MCF 10A (cell line): ENCODE measurements around the gene NES. TPM values are rescaled to one million over a fixed set of nuclear protein-coding genes. Genes with fewer than 3 reads are reported as not detected.

Experiments
- BruUV-seq: library from RNA; stranded (reverse); fragments of 400-500 nt; replicated peaks from 2 replicates; lab custom pipeline; 2021; lab: Mats Ljungman, UMichigan
- CTCF ChIA-PET: fragments of 300-600 bp; sonication (Branson Sonifier 250); formaldehyde crosslinking; extraction: SDS; loops from one replicate; lab custom pipeline; 2021; ENCODE audit warnings: antibody characterized with exemption, inconsistent platforms; lab: Yijun Ruan, JAX
- POLR2A ChIA-PET: fragments of 300-600, 350-650 bp; sonication (Branson Sonifier 250); formaldehyde crosslinking; extraction: SDS; loops from one replicate; lab custom pipeline; 2020; ENCODE audit warnings: antibody characterized with exemption, inconsistent platforms; lab: Yijun Ruan, JAX
- DNase-seq: peaks from one replicate; pipeline ENCODE4 v3.0.0-alpha.2; 2018; ENCODE audit not compliant: unreplicated experiment
- H3K27ac Mint-ChIP-seq: one replicate; pipeline ENCODE4 v1.8.0; 2022; ENCODE audit warnings: mild to moderate bottlenecking, low read depth, mixed read lengths; ENCODE audit not compliant: unreplicated experiment
- H3K27me3 Mint-ChIP-seq: one replicate; pipeline ENCODE4 v1.8.0; 2022; ENCODE audit warnings: mixed read lengths; ENCODE audit not compliant: insufficient read depth, unreplicated experiment
- H3K36me3 Mint-ChIP-seq: one replicate; pipeline ENCODE4 v1.8.0; 2022; ENCODE audit warnings: mild to moderate bottlenecking, moderate library complexity, mixed read lengths; ENCODE audit not compliant: insufficient read depth, unreplicated experiment
- H3K4me1 Mint-ChIP-seq: one replicate; pipeline ENCODE4 v1.8.0; 2022; ENCODE audit warnings: mixed read lengths; ENCODE audit not compliant: insufficient read depth, unreplicated experiment
- H3K4me3 Mint-ChIP-seq: one replicate; pipeline ENCODE4 v1.8.0; 2022; ENCODE audit warnings: mild to moderate bottlenecking, moderate library complexity, mixed read lengths; ENCODE audit not compliant: unreplicated experiment
- H3K9me3 Mint-ChIP-seq: one replicate; pipeline ENCODE4 v1.8.0; 2022; ENCODE audit warnings: mixed read lengths; ENCODE audit not compliant: unreplicated experiment
- intact Hi-C: fragments of 100-400 bp; cut with micrococcal nuclease; formaldehyde crosslinking; loops from 2 replicates; pipeline ENCODE4 v1.14.1; 2022
- total RNA-seq: library from RNA; stranded (reverse); gene quantifications from 2 replicates; pipeline ENCODE4 v1.2.3, GENCODE V29; 2022
- TF ChIP-seq, protein P1 (sequence below): fragments of 200-600 bp; IDR thresholded peaks from one replicate; pipeline ENCODE4 v1.8.0; 2022; ENCODE audit warnings: antibody characterized with exemption, mild to moderate bottlenecking; ENCODE audit not compliant: unreplicated experiment

NES gene
- total RNA-seq, 1 experiment from 2014 or later: not detected

DNA sequence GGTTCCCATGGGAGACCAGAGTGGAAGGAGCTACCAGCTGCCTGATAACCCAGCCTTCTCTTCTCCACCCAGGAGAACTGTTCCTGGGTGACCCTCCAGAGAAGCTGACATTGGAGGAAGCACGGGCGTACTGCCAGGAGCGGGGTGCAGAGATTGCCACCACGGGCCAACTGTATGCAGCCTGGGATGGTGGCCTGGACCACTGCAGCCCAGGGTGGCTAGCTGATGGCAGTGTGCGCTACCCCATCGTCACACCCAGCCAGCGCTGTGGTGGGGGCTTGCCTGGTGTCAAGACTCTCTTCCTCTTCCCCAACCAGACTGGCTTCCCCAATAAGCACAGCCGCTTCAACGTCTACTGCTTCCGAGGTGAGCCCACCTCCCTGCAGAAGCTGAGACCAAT is 28.7 kb downstream of the NES start:
- H3K4me3 Mint-ChIP-seq: no peak overlapping the region
- H3K9me3 Mint-ChIP-seq: no peaks in the 10 kb centered on the region
- no peaks in the 10 kb centered on the region for H3K27me3 Mint-ChIP-seq
- no TSS peak for BruUV-seq
- intact Hi-C loops: no loop called here
- DNase-seq: no peak
- H3K4me1 Mint-ChIP-seq: no peaks in the 10 kb centered on the region
- TF ChIP-seq, protein P1, sequence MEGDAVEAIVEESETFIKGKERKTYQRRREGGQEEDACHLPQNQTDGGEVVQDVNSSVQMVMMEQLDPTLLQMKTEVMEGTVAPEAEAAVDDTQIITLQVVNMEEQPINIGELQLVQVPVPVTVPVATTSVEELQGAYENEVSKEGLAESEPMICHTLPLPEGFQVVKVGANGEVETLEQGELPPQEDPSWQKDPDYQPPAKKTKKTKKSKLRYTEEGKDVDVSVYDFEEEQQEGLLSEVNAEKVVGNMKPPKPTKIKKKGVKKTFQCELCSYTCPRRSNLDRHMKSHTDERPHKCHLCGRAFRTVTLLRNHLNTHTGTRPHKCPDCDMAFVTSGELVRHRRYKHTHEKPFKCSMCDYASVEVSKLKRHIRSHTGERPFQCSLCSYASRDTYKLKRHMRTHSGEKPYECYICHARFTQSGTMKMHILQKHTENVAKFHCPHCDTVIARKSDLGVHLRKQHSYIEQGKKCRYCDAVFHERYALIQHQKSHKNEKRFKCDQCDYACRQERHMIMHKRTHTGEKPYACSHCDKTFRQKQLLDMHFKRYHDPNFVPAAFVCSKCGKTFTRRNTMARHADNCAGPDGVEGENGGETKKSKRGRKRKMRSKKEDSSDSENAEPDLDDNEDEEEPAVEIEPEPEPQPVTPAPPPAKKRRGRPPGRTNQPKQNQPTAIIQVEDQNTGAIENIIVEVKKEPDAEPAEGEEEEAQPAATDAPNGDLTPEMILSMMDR: no peak
- CTCF ChIA-PET: interaction anchor here (0.5 to 11.5 kb wide), 19 partner anchors 9 to 265 kb away, joined by 3 to 154 read pairs (median 4); no protein-coding TSS in a partner anchor
- no peak overlapping the region for H3K27ac Mint-ChIP-seq
- peaks cover 2% of the 10 kb centered on the region for H3K36me3 Mint-ChIP-seq
- POLR2A ChIA-PET: interaction anchor here (0.7 to 2.0 kb wide), 5 partner anchors 9 to 77 kb away, joined by 3 to 6 read pairs (median 4); no protein-coding TSS in a partner anchor

DNA sequence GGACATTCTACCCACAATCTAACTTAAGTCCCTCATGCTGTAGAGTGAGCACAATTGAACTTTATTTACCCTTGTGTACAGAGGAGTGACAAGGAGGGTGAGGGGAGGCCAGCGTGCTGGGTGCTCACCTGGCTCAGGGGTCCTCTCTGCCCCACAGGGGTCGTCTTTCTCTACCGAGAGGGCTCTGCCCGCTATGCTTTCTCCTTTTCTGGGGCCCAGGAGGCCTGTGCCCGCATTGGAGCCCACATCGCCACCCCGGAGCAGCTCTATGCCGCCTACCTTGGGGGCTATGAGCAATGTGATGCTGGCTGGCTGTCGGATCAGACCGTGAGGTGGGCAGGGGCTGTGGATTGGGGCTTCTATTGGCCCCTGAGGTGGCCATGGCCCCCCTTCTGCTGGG is 29.9 kb downstream of the NES start:
- no peak for DNase-seq
- Mint-ChIP-seq H3K36me3 (peaks cover 7% of the 10 kb centered on the region), H3K4me3 (no peak overlapping the region), H3K9me3 (no peaks in the 10 kb centered on the region), H3K27me3 (no peaks in the 10 kb centered on the region), H3K27ac (no peak overlapping the region), H3K4me1 (no peaks in the 10 kb centered on the region)
- POLR2A ChIA-PET: no interaction called here
- no TSS peak for BruUV-seq
- TF ChIP-seq, protein P1: no peak
- intact Hi-C loops: no loop called here
- CTCF ChIA-PET: interaction anchor here (0.8 to 11.5 kb wide), 6 partner anchors 10 to 28 kb away, joined by 3 to 154 read pairs (median 32); partner anchors contain the start of gene HAPLN2

DNA sequence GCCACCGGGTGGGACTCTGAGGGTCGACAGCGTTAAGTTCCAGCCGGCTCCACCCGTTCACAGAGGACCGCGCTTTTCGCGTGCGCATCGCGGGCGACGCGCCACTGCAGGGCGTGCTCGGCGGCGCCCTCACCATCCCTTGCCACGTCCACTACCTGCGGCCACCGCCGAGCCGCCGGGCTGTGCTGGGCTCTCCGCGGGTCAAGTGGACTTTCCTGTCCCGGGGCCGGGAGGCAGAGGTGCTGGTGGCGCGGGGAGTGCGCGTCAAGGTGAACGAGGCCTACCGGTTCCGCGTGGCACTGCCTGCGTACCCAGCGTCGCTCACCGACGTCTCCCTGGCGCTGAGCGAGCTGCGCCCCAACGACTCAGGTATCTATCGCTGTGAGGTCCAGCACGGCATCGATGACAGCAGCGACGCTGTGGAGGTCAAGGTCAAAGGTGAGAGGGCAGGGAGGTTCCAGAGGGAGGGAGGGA is 30.4 kb downstream of the NES start:
- no peak for DNase-seq
- Mint-ChIP-seq H3K4me3 (no peak overlapping the region), H3K36me3 (peaks cover 7% of the 10 kb centered on the region), H3K27ac (no peak overlapping the region), H3K4me1 (no peaks in the 10 kb centered on the region), H3K27me3 (peaks cover 3% of the 10 kb centered on the region), H3K9me3 (no peaks in the 10 kb centered on the region)
- BruUV-seq: no TSS peak
- intact Hi-C loops: no loop called here
- TF ChIP-seq, protein P1: no peak
- CTCF ChIA-PET: interaction anchor here (1.2 to 11.5 kb wide), 5 partner anchors 11 to 261 kb away, joined by 3 to 154 read pairs (median 7); no protein-coding TSS in a partner anchor
- POLR2A ChIA-PET: interaction anchor here (1.2 kb wide), 1 partner anchor 8 kb away, joined by 3 read pairs; no protein-coding TSS in a partner anchor

DNA sequence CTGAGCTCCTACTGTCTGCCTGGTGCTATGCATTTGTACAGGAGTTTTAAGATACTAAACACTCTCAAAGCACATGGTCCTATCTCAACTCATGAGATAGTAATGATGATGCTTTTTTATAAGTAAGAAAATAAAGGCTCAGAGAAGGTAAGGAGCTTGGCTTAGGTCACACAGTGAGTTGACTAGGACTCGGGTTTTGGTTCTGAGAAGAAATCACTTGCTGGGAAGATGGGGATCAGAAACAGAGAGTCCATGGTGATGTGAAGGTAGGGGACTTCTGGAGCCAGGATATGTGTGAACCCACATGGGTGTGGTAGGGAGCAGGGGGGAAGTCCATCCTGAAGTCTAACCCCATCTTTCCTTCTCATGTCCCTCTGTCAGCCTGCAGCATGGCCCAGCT is 31.5 kb downstream of the NES start:
- peaks cover 14% of the 10 kb centered on the region for H3K27me3 Mint-ChIP-seq
- CTCF ChIA-PET: interaction anchor here (0.8 to 11.5 kb wide), 8 partner anchors 12 to 260 kb away, joined by 3 to 154 read pairs (median 4); no protein-coding TSS in a partner anchor

More for the DNA sequence above, 31.5 kb downstream of the NES start:
- no peak overlapping the region for H3K4me3 Mint-ChIP-seq
- BruUV-seq: no TSS peak
- no peak for DNase-seq
- no peaks in the 10 kb centered on the region for H3K9me3 Mint-ChIP-seq
- H3K36me3 Mint-ChIP-seq: peaks cover 7% of the 10 kb centered on the region
- intact Hi-C loops: no loop called here
- POLR2A ChIA-PET: interaction anchor here (0.8 to 1.2 kb wide), 2 partner anchors 9 to 15 kb away, joined by 3 to 4 read pairs; no protein-coding TSS in a partner anchor
- no peak overlapping the region for H3K27ac Mint-ChIP-seq
- TF ChIP-seq, protein P1: no peak
- H3K4me1 Mint-ChIP-seq: no peaks in the 10 kb centered on the region
